Neural crest cell (in vitro differentiated cells): Measurements from ENCODE around the gene SLC25A45. TPM values are rescaled to one million over a fixed set of nuclear protein-coding genes. Genes with fewer than 3 reads are reported as not detected.

ENCODE experiments used
- DNase-seq: peaks from one replicate; pipeline ENCODE4 v3.0.0; 2021; ENCODE audit warnings: low read depth, mixed read lengths, low spot score
- H3K27ac Mint-ChIP-seq: one replicate; pipeline ENCODE4 v1.8.0; 2021; ENCODE audit warnings: mild to moderate bottlenecking, mixed read lengths; ENCODE audit not compliant: unreplicated experiment
- H3K27me3 Mint-ChIP-seq: 2 replicates; pipeline ENCODE4 v1.8.0; 2021; ENCODE audit warnings: low read depth, mild to moderate bottlenecking, mixed read lengths
- H3K36me3 Mint-ChIP-seq: 2 replicates; pipeline ENCODE4 v1.8.0; 2021; ENCODE audit warnings: low read depth, mild to moderate bottlenecking, mixed read lengths
- H3K4me1 Mint-ChIP-seq: 2 replicates; pipeline ENCODE4 v1.8.0; 2021; ENCODE audit warnings: mixed read lengths
- H3K4me3 Mint-ChIP-seq: one replicate; pipeline ENCODE4 v1.8.0; 2021; ENCODE audit warnings: mild to moderate bottlenecking, mixed read lengths
- H3K9me3 Mint-ChIP-seq: 2 replicates; pipeline ENCODE4 v1.8.0; 2021; ENCODE audit warnings: mixed read lengths
- CTCF ChIP-seq: fragments of 200-600 bp; sonication (generic); conservative IDR thresholded peaks from 2 replicates; pipeline ENCODE4 v1.5.0; 2021; ENCODE audit warnings: antibody characterized with exemption, mild to moderate bottlenecking
- total RNA-seq: library from RNA; stranded (reverse); gene quantifications from 2 replicates; pipeline ENCODE4 v1.2.1, GENCODE V29; 2021

The SLC25A45 gene
- total RNA-seq, 1 donor from 2014 or later: 1.5 TPM

GRCh38 chr11:65384301-65384889 lies 1.9 kb upstream of the SLC25A45 start:
- no peaks in the 10 kb centered on the region for H3K36me3 Mint-ChIP-seq
- TF ChIP-seq CTCF: no peak
- peaks cover 43% of the 10 kb centered on the region for H3K4me1 Mint-ChIP-seq
- no peak for DNase-seq
- peak overlapping the region; percentile 47 for H3K4me3 Mint-ChIP-seq
- no peaks in the 10 kb centered on the region for H3K27me3 Mint-ChIP-seq
- H3K27ac Mint-ChIP-seq: no peak overlapping the region
- H3K9me3 Mint-ChIP-seq: no peaks in the 10 kb centered on the region

GRCh38 chr11:65383778-65384177 lies 1.3 kb upstream of the SLC25A45 start:
- Mint-ChIP-seq H3K36me3 (no peaks in the 10 kb centered on the region), H3K27me3 (no peaks in the 10 kb centered on the region), H3K27ac (no peak overlapping the region), H3K4me3 (peak overlapping the region; percentile 47), H3K9me3 (no peaks in the 10 kb centered on the region), H3K4me1 (peaks cover 37% of the 10 kb centered on the region)
- no peak for TF ChIP-seq CTCF
- no peak for DNase-seq

- H3K4me1 Mint-ChIP-seq: peaks cover 31% of the 10 kb centered on the region
- H3K4me3 Mint-ChIP-seq: peak overlapping the region; percentile 67
- H3K9me3 Mint-ChIP-seq: no peaks in the 10 kb centered on the region
- no peak for DNase-seq
- no peaks in the 10 kb centered on the region for H3K27me3 Mint-ChIP-seq
- H3K27ac Mint-ChIP-seq: peak overlapping the region; percentile 97
- TF ChIP-seq CTCF: no peak
- no peaks in the 10 kb centered on the region for H3K36me3 Mint-ChIP-seq
Observed at GRCh38 chr11:65382804-65383368, 440 bp upstream of the SLC25A45 start.

- no peak for TF ChIP-seq CTCF
Observed at GRCh38 chr11:65381716-65382032, 772 bp downstream of the SLC25A45 start.

GRCh38 chr11:65380460-65381119 lies 1.9 kb downstream of the SLC25A45 start:
- no peak for DNase-seq
- Mint-ChIP-seq H3K4me3 (no peak overlapping the region), H3K4me1 (peaks cover 26% of the 10 kb centered on the region), H3K27me3 (no peaks in the 10 kb centered on the region), H3K27ac (no peak overlapping the region), H3K9me3 (no peaks in the 10 kb centered on the region), H3K36me3 (no peaks in the 10 kb centered on the region)
- TF ChIP-seq CTCF: no peak

More at GRCh38 chr11:65381716-65382032, 772 bp downstream of the SLC25A45 start:
- H3K27ac Mint-ChIP-seq: no peak overlapping the region
- no peaks in the 10 kb centered on the region for H3K9me3 Mint-ChIP-seq
- DNase-seq: no peak
- no peak overlapping the region for H3K4me3 Mint-ChIP-seq
- H3K27me3 Mint-ChIP-seq: no peaks in the 10 kb centered on the region
- H3K4me1 Mint-ChIP-seq: peaks cover 26% of the 10 kb centered on the region
- H3K36me3 Mint-ChIP-seq: no peaks in the 10 kb centered on the region
